Fibroblast of lung (primary cell): Measurements from ENCODE around the gene CRADD. TPM values are rescaled to one million over a fixed set of nuclear protein-coding genes. Genes with fewer than 3 reads are reported as not detected.

Experiments used
- DNase-seq, 2 donors: peaks; one replicate each; pipeline versions ENCODE4 v3.0.0 to v3.0.0-alpha.2; 2010; ENCODE audit warnings: low read depth in 2 of 2
- H2AFZ ChIP-seq: 2 replicates; pipeline ENCODE4 v1.5.1; 2012; ENCODE audit warnings: low read length, control low read depth, inconsistent platforms
- H3K27ac ChIP-seq: 2 replicates; pipeline ENCODE4 v1.5.1; 2011; ENCODE audit warnings: low read length, control low read depth; ENCODE audit not compliant: insufficient read depth
- H3K27me3 ChIP-seq: 2 replicates; pipeline ENCODE4 v1.5.1; 2011; ENCODE audit warnings: mild to moderate bottlenecking, low read length; ENCODE audit not compliant: control insufficient read depth, insufficient read depth
- H3K36me3 ChIP-seq: 2 replicates; pipeline ENCODE4 v1.5.1; 2011; ENCODE audit warnings: low read length; ENCODE audit not compliant: control insufficient read depth, insufficient read depth
- H3K4me1 ChIP-seq: 2 replicates; pipeline ENCODE4 v1.5.1; 2011; ENCODE audit warnings: low read length; ENCODE audit not compliant: control insufficient read depth, insufficient read depth; ENCODE audit errors: extremely low read depth
- H3K4me2 ChIP-seq: 2 replicates; pipeline ENCODE4 v1.5.1; 2011; ENCODE audit warnings: low read length, control low read depth; ENCODE audit not compliant: insufficient read depth; ENCODE audit errors: extremely low read depth
- H3K4me3 ChIP-seq, 4 experiments: fragments of 200-600 bp in 1 of 4; sonication (generic) in 1 of 4; replicated peaks in 1 of 4; 2 replicates each; pipeline ENCODE4 v1.5.1; 2011 to 2016; ENCODE audit warnings: low read length in 4 of 4, low read depth in 3 of 4, mild to moderate bottlenecking in 3 of 4, control low read depth in 2 of 4, inconsistent platforms in 1 of 4, mixed read lengths in 1 of 4; ENCODE audit not compliant: insufficient read depth in 1 of 4; ENCODE audit errors: control extremely low read depth in 1 of 4
- H3K79me2 ChIP-seq: 2 replicates; pipeline ENCODE4 v1.5.1; 2012; ENCODE audit warnings: mild to moderate bottlenecking, low read length, inconsistent platforms; ENCODE audit not compliant: control insufficient read depth, insufficient read depth
- H3K9ac ChIP-seq: 2 replicates; pipeline ENCODE4 v1.5.1; 2011; ENCODE audit warnings: mild to moderate bottlenecking, low read length, control low read depth; ENCODE audit not compliant: insufficient read depth
- H3K9me3 ChIP-seq: 2 replicates; pipeline ENCODE4 v1.5.1; 2012; ENCODE audit warnings: low read depth, low read length; ENCODE audit not compliant: control insufficient read depth, insufficient read depth
- H4K20me1 ChIP-seq: 2 replicates; pipeline ENCODE4 v1.5.1; 2011; ENCODE audit warnings: low read length; ENCODE audit not compliant: control insufficient read depth, insufficient read depth; ENCODE audit errors: extremely low read depth
- CTCF ChIP-seq, 2 donors: IDR thresholded peaks in 1 of 2; conservative IDR thresholded peaks in 1 of 2; 1 replicate in 1 of 2; 2 replicates in 1 of 2; pipeline ENCODE4 v1.5.1; 2011 to 2012; ENCODE audit warnings: low read length in 2 of 2, control low read depth in 1 of 2, inconsistent platforms in 1 of 2, low read depth in 1 of 2, mild to moderate bottlenecking in 1 of 2
- EZH2 ChIP-seq: IDR thresholded peaks from 2 replicates; pipeline ENCODE4 v1.5.1; 2012; ENCODE audit warnings: low read length, control low read depth, mild to moderate bottlenecking; ENCODE audit errors: missing control alignments
- polyA plus RNA-seq, 2 donors: library from polyadenylated mRNA; depleted of rRNA in 1 of 2; stranded (reverse) in 1 of 2; unstranded in 1 of 2; fragments of >200 nt; gene quantifications; 2 replicates each; pipeline ENCODE4 v1.2.1, GENCODE V29; 2011 to 2012; ENCODE audit warnings: missing spikeins in 1 of 2
- total RNA-seq: library from RNA; depleted of rRNA; stranded (reverse); fragments of >200 nt; gene quantifications from 2 replicates; pipeline ENCODE4 v1.2.1, GENCODE V29; 2014

CRADD gene
- total and polyA plus RNA-seq, 2 donors (not counting 1 experiment from before 2014, with no cell fraction given): 13.5 to 21.1 TPM

GRCh38 chr12:93886533-93887511, 209.6 kb downstream of the CRADD start:
- peak; percentile 33 to 96 for DNase-seq
- Histone ChIP-seq H3K36me3 (no peaks in the 10 kb centered on the region), H2AFZ (no peak overlapping the region), H3K9me3 (no peaks in the 10 kb centered on the region), H3K4me2 (no peak overlapping the region), H3K79me2 (no peaks in the 10 kb centered on the region), H3K27me3 (no peaks in the 10 kb centered on the region), H3K9ac (no peak overlapping the region), H3K27ac (no peak overlapping the region), H3K4me1 (no peaks in the 10 kb centered on the region), H3K4me3 (no peak overlapping the region), H4K20me1 (no peaks in the 10 kb centered on the region)
- TF ChIP-seq EZH2: no peak
- TF ChIP-seq CTCF (conservative IDR thresholded peaks at IDR 0.05 in 1 of 2, IDR thresholded peaks at IDR 0.05 in 1 of 2; ENCODE audit: low read depth in 1 of 2, low read length in 2 of 2): no peak

GRCh38 chr12:93888964-93889363, 211.8 kb downstream of the CRADD start:
- Histone ChIP-seq H3K9me3 (no peaks in the 10 kb centered on the region), H3K27ac (no peak overlapping the region), H3K36me3 (no peaks in the 10 kb centered on the region), H3K4me3 (no peak overlapping the region), H3K4me1 (peaks cover 2% of the 10 kb centered on the region), H3K27me3 (no peaks in the 10 kb centered on the region), H3K4me2 (no peak overlapping the region), H4K20me1 (no peaks in the 10 kb centered on the region), H2AFZ (no peak overlapping the region), H3K79me2 (no peaks in the 10 kb centered on the region), H3K9ac (no peak overlapping the region)
- no peak for DNase-seq
- TF ChIP-seq CTCF (conservative IDR thresholded peaks at IDR 0.05 in 1 of 2, IDR thresholded peaks at IDR 0.05 in 1 of 2; ENCODE audit: low read depth in 1 of 2, low read length in 2 of 2) (no peak), EZH2 (no peak)

- no peak overlapping the region for H2AFZ ChIP-seq
- peak in 1 of 2 donors; percentile 39 for DNase-seq
- H3K9me3 ChIP-seq: no peaks in the 10 kb centered on the region
- TF ChIP-seq CTCF (conservative IDR thresholded peaks at IDR 0.05 in 1 of 2, IDR thresholded peaks at IDR 0.05 in 1 of 2; ENCODE audit: low read depth in 1 of 2, low read length in 2 of 2) (no peak), EZH2 (no peak)
- H4K20me1 ChIP-seq: no peaks in the 10 kb centered on the region
- no peak overlapping the region for H3K4me2 ChIP-seq
- no peaks in the 10 kb centered on the region for H3K79me2 ChIP-seq
- peaks cover 8% of the 10 kb centered on the region for H3K4me1 ChIP-seq
- H3K27me3 ChIP-seq: no peaks in the 10 kb centered on the region
- H3K27ac ChIP-seq: no peak overlapping the region
- no peak overlapping the region for H3K9ac ChIP-seq
- H3K36me3 ChIP-seq: no peaks in the 10 kb centered on the region
- no peak overlapping the region for H3K4me3 ChIP-seq
These were observed 212.5 kb downstream of the CRADD start for GRCh38 chr12:93889516-93890212.
